OCI-LY7 (cell line): ENCODE data around the gene ERVK3-1. TPM values are rescaled to one million over a fixed set of nuclear protein-coding genes. Genes with fewer than 3 reads are reported as not detected.

Source experiments
- BruUV-seq: library from RNA; stranded (reverse); fragments of 400-500 nt; replicated peaks from 2 replicates; lab custom pipeline; 2021; lab: Mats Ljungman, UMichigan
- CTCF ChIA-PET: fragments of 300-600 bp; sonication (Branson Sonifier 250); formaldehyde crosslinking; loops from one replicate; lab custom pipeline; 2022; ENCODE audit warnings: antibody characterized with exemption; ENCODE audit not compliant: unreplicated experiment; lab: Charles Lee
- POLR2A ChIA-PET: fragments of 300-600 bp; sonication (Branson Sonifier 250); formaldehyde crosslinking; loops from one replicate; lab custom pipeline; 2022; ENCODE audit warnings: antibody characterized with exemption; lab: Charles Lee
- DNase-seq: peaks from one replicate; pipeline ENCODE4 v3.0.0-alpha.2; 2015; ENCODE audit warnings: low spot score
- H2AFZ ChIP-seq: fragments of 200-600 bp; sonication (generic), shearing (Covaris generic); 2 replicates; pipeline ENCODE4 v1.6.1; 2014; ENCODE audit warnings: mild to moderate bottlenecking, antibody characterized with exemption, low read length, moderate library complexity
- H3K27ac ChIP-seq: fragments of 200-600 bp; sonication (generic); 2 replicates; pipeline ENCODE4 v1.5.1; 2014; ENCODE audit warnings: mixed run types, low read depth, mild to moderate bottlenecking, moderate library complexity, low read length, inconsistent platforms; ENCODE audit not compliant: poor library complexity, severe bottlenecking
- H3K36me3 ChIP-seq: fragments of 200-600 bp; sonication (generic); 2 replicates; pipeline ENCODE4 v1.6.1; 2014; ENCODE audit warnings: mild to moderate bottlenecking, antibody characterized with exemption, low read length, moderate library complexity, mixed read lengths; ENCODE audit not compliant: insufficient read depth
- H3K4me1 ChIP-seq: fragments of 200-600 bp; sonication (generic); 2 replicates; pipeline ENCODE4 v1.5.1; 2014; ENCODE audit warnings: mild to moderate bottlenecking, low read length; ENCODE audit not compliant: insufficient read depth, poor library complexity, severe bottlenecking
- H3K4me2 ChIP-seq: fragments of 200-600 bp; sonication (generic); 2 replicates; pipeline ENCODE4 v1.6.1; 2014; ENCODE audit warnings: mild to moderate bottlenecking, low read length
- H3K4me3 ChIP-seq: fragments of 200-600 bp; sonication (generic); 2 replicates; pipeline ENCODE4 v1.5.1; 2014; ENCODE audit warnings: mild to moderate bottlenecking, low read depth, low read length; ENCODE audit not compliant: poor library complexity, severe bottlenecking
- H3K79me2 ChIP-seq: fragments of 200-600 bp; sonication (generic); 2 replicates; pipeline ENCODE4 v1.6.1; 2016; ENCODE audit warnings: low read depth, mild to moderate bottlenecking, low read length, moderate library complexity, mixed read lengths; ENCODE audit not compliant: insufficient read depth
- H3K9me2 ChIP-seq: fragments of 200-600 bp; sonication (generic); 2 replicates; pipeline ENCODE4 v1.6.1; 2016; ENCODE audit warnings: mild to moderate bottlenecking, low read length, mixed read lengths; ENCODE audit not compliant: insufficient read depth
- H3K9me3 ChIP-seq: fragments of 200-600 bp; sonication (generic); 2 replicates; pipeline ENCODE4 v1.6.1; 2014; ENCODE audit warnings: mild to moderate bottlenecking, mixed run types, low read length, mixed read lengths
- H4K20me1 ChIP-seq: fragments of 200-600 bp; sonication (generic); 2 replicates; pipeline ENCODE4 v1.6.1; 2014; ENCODE audit warnings: mild to moderate bottlenecking, antibody characterized with exemption, low read length, moderate library complexity, mixed read lengths; ENCODE audit not compliant: insufficient read depth
- CTCF ChIP-seq: fragments of 200-600 bp; sonication (generic); conservative IDR thresholded peaks from 2 replicates; pipeline ENCODE4 v1.5.1; 2014; ENCODE audit warnings: mild to moderate bottlenecking, antibody characterized with exemption, low read length, moderate library complexity, mixed read lengths
- EZH2phosphoT487 ChIP-seq: fragments of 200-600 bp; sonication (generic); IDR thresholded peaks from 2 replicates; pipeline ENCODE4 v1.6.1; 2018; ENCODE audit warnings: low read depth, borderline replicate concordance, mild to moderate bottlenecking, mixed run types, antibody characterized with exemption, low read length, moderate library complexity, mixed read lengths
- intact Hi-C: fragments of 100-400 bp; cut with micrococcal nuclease; formaldehyde crosslinking; loops from one replicate; pipeline ENCODE4 v1.10.0; 2022; ENCODE audit not compliant: unreplicated experiment
- total RNA-seq, 2 experiments: library from RNA; depleted of rRNA in 1 of 2; stranded (reverse); fragments of >200 nt in 1 of 2; shearing (Covaris generic) in 1 of 2; gene quantifications; 2 replicates each; pipeline ENCODE4 v1.2.3, GENCODE V29; 2014 to 2022

The ERVK3-1 gene
- total RNA-seq, 2 experiments from 2014 or later: 48.1 to 61.7 TPM

DNA sequence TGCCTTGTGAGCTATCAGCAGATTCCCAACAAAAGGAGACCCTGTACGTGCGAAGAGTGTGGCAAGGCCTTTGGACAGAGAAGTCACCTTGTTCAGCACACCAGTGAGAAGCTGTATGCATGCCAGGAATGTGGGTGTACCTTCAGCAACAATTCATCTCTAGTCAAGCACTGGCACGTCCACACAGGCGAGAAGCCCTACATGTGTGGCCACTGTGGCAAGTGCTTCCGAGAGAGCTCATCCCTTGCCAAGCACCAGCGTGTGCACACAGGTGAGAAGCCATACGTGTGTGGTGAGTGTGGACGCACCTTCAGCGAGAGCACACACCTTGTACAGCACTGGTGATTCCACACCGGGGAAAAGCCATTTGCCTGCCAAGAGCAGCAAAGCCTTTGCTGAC lies 14.1 kb downstream of the ERVK3-1 start:
- ChIA-PET CTCF (no interaction called here), POLR2A (interaction anchor here (0.6 kb wide), 1 partner anchor 55 kb away, joined by 4 read pairs; no protein-coding TSS in a partner anchor)
- intact Hi-C loops: no loop called here
- no peak for DNase-seq
- no peaks in the 10 kb centered on the region for H3K4me1 ChIP-seq
- no peak overlapping the region for H3K4me3 ChIP-seq
- no peaks in the 10 kb centered on the region for H3K9me2 ChIP-seq
- H3K27ac ChIP-seq: no peak overlapping the region
- H3K79me2 ChIP-seq: no peaks in the 10 kb centered on the region
- peaks cover 15% of the 10 kb centered on the region for H3K36me3 ChIP-seq
- no peak overlapping the region for H3K4me2 ChIP-seq
- H3K9me3 ChIP-seq: no peaks in the 10 kb centered on the region
- H4K20me1 ChIP-seq: no peaks in the 10 kb centered on the region
- no TSS peak for BruUV-seq
- H2AFZ ChIP-seq: no peak overlapping the region
- TF ChIP-seq CTCF: no peak
- no peak for TF ChIP-seq EZH2phosphoT487

GRCh38 chr19:58325311-58326022 lies 20.3 kb downstream of the ERVK3-1 start:
- H3K4me3 ChIP-seq: peak overlapping the region; percentile 82
- no peak overlapping the region for H3K27ac ChIP-seq
- no TSS peak for BruUV-seq
- no peaks in the 10 kb centered on the region for H3K9me3 ChIP-seq
- POLR2A ChIA-PET: interaction anchor here (0.5 to 1.0 kb wide), 2 partner anchors 16 to 153 kb away, joined by 3 read pairs; no protein-coding TSS in a partner anchor
- TF ChIP-seq EZH2phosphoT487 (no peak), CTCF (no peak)
- intact Hi-C loops: loop anchor here (2.0 to 5.0 kb wide), 6 partner anchors 21 to 192 kb away; partner anchors contain the start of genes ZBTB45, ZNF324, ZNF584 and ZNF8
- DNase-seq: no peak
- peaks cover 16% of the 10 kb centered on the region for H3K4me1 ChIP-seq
- no peaks in the 10 kb centered on the region for H3K9me2 ChIP-seq
- CTCF ChIA-PET: no interaction called here
- H3K36me3 ChIP-seq: no peaks in the 10 kb centered on the region
- H4K20me1 ChIP-seq: no peaks in the 10 kb centered on the region
- H3K79me2 ChIP-seq: peaks cover 4% of the 10 kb centered on the region; the same call in 1 of the 2 replicates
- H3K4me2 ChIP-seq: peak overlapping the region; percentile 84
- H2AFZ ChIP-seq: no peak overlapping the region; the same call in 1 of the 2 replicates
